Liver (tissue), 9 donors: Measurements from ENCODE around the gene EXOC6. TPM values are rescaled to one million over a fixed set of nuclear protein-coding genes. Genes with fewer than 3 reads are reported as not detected.

Experiments
- DNase-seq: peaks from one replicate; pipeline ENCODE4 v3.0.0-alpha.2; 2017; ENCODE audit warnings: low spot score
- H3K27ac ChIP-seq, 2 donors: one replicate each; pipeline ENCODE4 v1.7.0; 2013; ENCODE audit warnings: inconsistent platforms in 2 of 2, low read length in 2 of 2, control low read depth in 1 of 2, low read depth in 1 of 2, mild to moderate bottlenecking in 1 of 2
- H3K27me3 ChIP-seq, 4 donors: one replicate each; pipeline versions ENCODE4 v1.6.1 to v1.7.0; 2013; ENCODE audit warnings: low read length in 3 of 4, inconsistent platforms in 1 of 4, mild to moderate bottlenecking in 1 of 4, moderate library complexity in 1 of 4; ENCODE audit not compliant: control insufficient read depth in 4 of 4, insufficient read depth in 4 of 4
- H3K36me3 ChIP-seq, 4 donors: one replicate each; pipeline versions ENCODE4 v1.6.1 to v1.7.0; 2013; ENCODE audit warnings: low read length in 3 of 4, mild to moderate bottlenecking in 3 of 4, low read depth in 1 of 4, moderate library complexity in 1 of 4; ENCODE audit not compliant: control insufficient read depth in 4 of 4, insufficient read depth in 3 of 4
- H3K4me1 ChIP-seq, 4 donors: one replicate each; pipeline versions ENCODE4 v1.6.1 to v1.7.0; 2013; ENCODE audit warnings: low read length in 3 of 4, mild to moderate bottlenecking in 3 of 4, moderate library complexity in 1 of 4; ENCODE audit not compliant: control insufficient read depth in 4 of 4, insufficient read depth in 4 of 4
- H3K4me3 ChIP-seq, 3 donors: one replicate each; pipeline versions ENCODE4 v1.6.1 to v1.7.0; 2013; ENCODE audit warnings: low read length in 3 of 3, control low read depth in 1 of 3, low read depth in 1 of 3, mild to moderate bottlenecking in 1 of 3
- H3K9ac ChIP-seq, 2 donors: one replicate each; pipeline ENCODE4 v1.7.0; 2013; ENCODE audit warnings: low read length in 2 of 2, mild to moderate bottlenecking in 2 of 2, moderate library complexity in 2 of 2, control low read depth in 1 of 2, low read depth in 1 of 2
- H3K9me3 ChIP-seq, 4 donors: one replicate each; pipeline versions ENCODE4 v1.6.1 to v1.7.0; 2013; ENCODE audit warnings: low read length in 3 of 4; ENCODE audit not compliant: control insufficient read depth in 4 of 4
- CTCF ChIP-seq: fragments of 150-350 bp; IDR thresholded peaks from 2 replicates; pipeline ENCODE4 v1.5.1; 2017; ENCODE audit warnings: improper control_type of control experiment, low read depth, low read length; ENCODE audit not compliant: missing input control
- EGR1 ChIP-seq, 2 donors: IDR thresholded peaks; 2 replicates each; pipeline ENCODE4 v1.6.1; 2016 to 2018; ENCODE audit warnings: antibody characterized with exemption in 2 of 2, low read depth in 2 of 2
- FOXA2 ChIP-seq: IDR thresholded peaks from 2 replicates; pipeline ENCODE4 v1.6.1; 2016; ENCODE audit warnings: antibody characterized with exemption
- HNF4G ChIP-seq: IDR thresholded peaks from 2 replicates; pipeline ENCODE4 v1.6.1; 2016; ENCODE audit warnings: antibody characterized with exemption
- JUND ChIP-seq, 2 donors: IDR thresholded peaks; 2 replicates each; pipeline ENCODE4 v1.6.1; 2016; ENCODE audit warnings: antibody characterized with exemption in 2 of 2
- MAX ChIP-seq: IDR thresholded peaks from 2 replicates; pipeline ENCODE4 v1.6.1; 2016; ENCODE audit warnings: antibody characterized with exemption
- NR2F2 ChIP-seq: IDR thresholded peaks from 2 replicates; pipeline ENCODE4 v1.6.1; 2016; ENCODE audit warnings: antibody characterized with exemption
- RAD21 ChIP-seq, 2 donors: IDR thresholded peaks; 2 replicates each; pipeline ENCODE4 v1.6.1; 2016; ENCODE audit warnings: antibody characterized with exemption in 2 of 2, mild to moderate bottlenecking in 2 of 2
- REST ChIP-seq: IDR thresholded peaks from 2 replicates; pipeline ENCODE4 v1.6.1; 2016; ENCODE audit warnings: antibody characterized with exemption, mild to moderate bottlenecking
- RXRA ChIP-seq, 2 donors: IDR thresholded peaks; 2 replicates each; pipeline ENCODE4 v1.6.1; 2017 to 2018; ENCODE audit warnings: antibody characterized with exemption in 2 of 2, mild to moderate bottlenecking in 1 of 2
- SP1 ChIP-seq: IDR thresholded peaks from 2 replicates; pipeline ENCODE4 v1.6.1; 2018; ENCODE audit warnings: antibody characterized with exemption, mild to moderate bottlenecking
- YY1 ChIP-seq: IDR thresholded peaks from 2 replicates; pipeline ENCODE4 v1.6.1; 2016; ENCODE audit warnings: antibody characterized with exemption, mild to moderate bottlenecking
- ZBTB33 ChIP-seq: IDR thresholded peaks from 2 replicates; pipeline ENCODE4 v1.6.1; 2016; ENCODE audit warnings: antibody characterized with exemption
- WGBS: extraction: QIAGEN DNeasy Blood & Tissue Kit; methylation state at CpG from one replicate; pipeline ENCODE4 v1.1.7; 2013; 5-methylcytosine and 5-hydroxymethylcytosine counted together
- polyA plus RNA-seq, 2 donors: library from polyadenylated mRNA; stranded (reverse) in 1 of 2; unstranded in 1 of 2; fragments of 200-250 nt in 1 of 2; fragments of >200 nt in 1 of 2; fragmentation: Nextera tagmentation in 1 of 2; extraction: Ambion mirVana in 1 of 2; gene quantifications; one replicate each; pipeline versions ENCODE4 v1.2.1 to v1.2.3, GENCODE V29; 2013 to 2015
- total RNA-seq, 2 donors: library from RNA; depleted of rRNA; stranded (reverse); fragments of >200 nt; gene quantifications; one replicate each; pipeline ENCODE4 v1.2.3, GENCODE V29; 2014
- donor health status: healthy.
- donor health status: healthy.
- donor health status: healthy.
- donor health status: healthy.
- donor health status: healthy.

The EXOC6 gene
- total and polyA plus RNA-seq, 4 donors = 6.5 to 35.4 (median 8.4) TPM

GRCh38 chr10:92892691-92893054 lies 44.4 kb downstream of the EXOC6 start:
- H3K27ac ChIP-seq = no peak overlapping the region
- H3K9me3 ChIP-seq = no peaks in the 10 kb centered on the region
- no peak overlapping the region for H3K4me3 ChIP-seq
- peak; percentile 3 for TF ChIP-seq REST
- no peak for TF ChIP-seq EGR1 (IDR thresholded peaks at IDR 0.05; ENCODE audit: low read depth in 2 of 2)
- WGBS = 80% methylated on average over 3 of the region's 3 CpGs
- no peaks in the 10 kb centered on the region for H3K27me3 ChIP-seq
- DNase-seq = no peak
- H3K9ac ChIP-seq = no peak overlapping the region
- H3K4me1 ChIP-seq = peaks cover 2 to 12% (median 3%) of the 10 kb centered on the region in 4 donors
- no peaks in the 10 kb centered on the region for H3K36me3 ChIP-seq

GRCh38 chr10:92894081-92894655 lies 45.8 kb downstream of the EXOC6 start:
- H3K9ac ChIP-seq = no peak overlapping the region
- no peak for DNase-seq
- H3K27ac ChIP-seq = no peak overlapping the region

GRCh38 chr10:92897916-92898315 lies 49.6 kb downstream of the EXOC6 start:
- Histone ChIP-seq H3K4me1 (peaks cover 0 to under 1% (median 0%) of the 10 kb centered on the region in 4 donors), H3K4me3 (no peak overlapping the region), H3K9me3 (no peaks in the 10 kb centered on the region), H3K36me3 (peaks cover 0 to 2% (median 1%) of the 10 kb centered on the region in 4 donors), H3K9ac (no peak overlapping the region), H3K27me3 (no peaks in the 10 kb centered on the region), H3K27ac (no peak overlapping the region)
- 96% methylated on average over 5 of the region's 5 CpGs for WGBS
- TF ChIP-seq NR2F2 (no peak), RAD21 (IDR thresholded peaks at IDR 0.05) (no peak), CTCF (no peak), ZBTB33 (no peak), FOXA2 (no peak), EGR1 (IDR thresholded peaks at IDR 0.05; ENCODE audit: low read depth in 2 of 2) (no peak), JUND (IDR thresholded peaks at IDR 0.05) (no peak), YY1 (no peak), RXRA (IDR thresholded peaks at IDR 0.05) (no peak), SP1 (no peak), HNF4G (no peak)
- no peak for DNase-seq

More at GRCh38 chr10:92894081-92894655, 45.8 kb downstream of the EXOC6 start:
- peaks cover 2 to 12% (median 3%) of the 10 kb centered on the region in 4 donors for H3K4me1 ChIP-seq
- peaks cover 0 to 2% (median 0%) of the 10 kb centered on the region in 4 donors for H3K36me3 ChIP-seq
- no peaks in the 10 kb centered on the region for H3K27me3 ChIP-seq
- H3K4me3 ChIP-seq = no peak overlapping the region
- TF ChIP-seq MAX (no peak), RAD21 (IDR thresholded peaks at IDR 0.05) (no peak), HNF4G (no peak), JUND (IDR thresholded peaks at IDR 0.05) (no peak), RXRA (IDR thresholded peaks at IDR 0.05) (no peak), YY1 (no peak)
- H3K9me3 ChIP-seq = no peaks in the 10 kb centered on the region
